ENCODE results near the gene UBTD1.

- TF ChIP-seq CTCF (IDR thresholded peaks at IDR 0.05; ENCODE audit: insufficient read depth, low read length, poor library complexity, severe bottlenecking) (no peak), EZH2phosphoT487 (conservative IDR thresholded peaks at IDR 0.05; ENCODE audit: low read length) (no peak)
Observed at GRCh38 chr10:97509120-97509680, 10.5 kb downstream of the UBTD1 start.

Measured in SU-DHL-6 (cell line).